Measurements from ENCODE around the gene TSPAN18.

GRCh38 chr11:44980533-44981427 lies 254.0 kb downstream of the TSPAN18 start:
- TF ChIP-seq, protein P1, sequence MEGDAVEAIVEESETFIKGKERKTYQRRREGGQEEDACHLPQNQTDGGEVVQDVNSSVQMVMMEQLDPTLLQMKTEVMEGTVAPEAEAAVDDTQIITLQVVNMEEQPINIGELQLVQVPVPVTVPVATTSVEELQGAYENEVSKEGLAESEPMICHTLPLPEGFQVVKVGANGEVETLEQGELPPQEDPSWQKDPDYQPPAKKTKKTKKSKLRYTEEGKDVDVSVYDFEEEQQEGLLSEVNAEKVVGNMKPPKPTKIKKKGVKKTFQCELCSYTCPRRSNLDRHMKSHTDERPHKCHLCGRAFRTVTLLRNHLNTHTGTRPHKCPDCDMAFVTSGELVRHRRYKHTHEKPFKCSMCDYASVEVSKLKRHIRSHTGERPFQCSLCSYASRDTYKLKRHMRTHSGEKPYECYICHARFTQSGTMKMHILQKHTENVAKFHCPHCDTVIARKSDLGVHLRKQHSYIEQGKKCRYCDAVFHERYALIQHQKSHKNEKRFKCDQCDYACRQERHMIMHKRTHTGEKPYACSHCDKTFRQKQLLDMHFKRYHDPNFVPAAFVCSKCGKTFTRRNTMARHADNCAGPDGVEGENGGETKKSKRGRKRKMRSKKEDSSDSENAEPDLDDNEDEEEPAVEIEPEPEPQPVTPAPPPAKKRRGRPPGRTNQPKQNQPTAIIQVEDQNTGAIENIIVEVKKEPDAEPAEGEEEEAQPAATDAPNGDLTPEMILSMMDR (IDR thresholded peaks at IDR 0.05): no peak
- no peak for TF ChIP-seq POLR2A (IDR thresholded peaks at IDR 0.05)

All from breast epithelium (tissue), 3 donors.